Colonic mucosa (tissue), 4 donors: ENCODE results near the gene KRTAP2-4. TPM values are rescaled to one million over a fixed set of nuclear protein-coding genes. Genes with fewer than 3 reads are reported as not detected.
"Not testable (repeated sequence)": the region's sequence is repeated elsewhere in the genome, so short reads cannot be mapped to it uniquely, and the experiment has no call there.

Experiments used
- DNase-seq: peaks from one replicate; pipeline ENCODE4 v3.0.0-alpha.2; 2020
- H3K27ac ChIP-seq: fragments of 200-600 bp; one replicate; pipeline ENCODE4 v1.8.0; 2021
- H3K27me3 ChIP-seq: fragments of 200-600 bp; one replicate; pipeline ENCODE4 v1.8.0; 2021
- H3K36me3 ChIP-seq: fragments of 200-600 bp; one replicate; pipeline ENCODE4 v1.8.0; 2021
- H3K4me1 ChIP-seq: fragments of 200-600 bp; one replicate; pipeline ENCODE4 v1.8.0; 2021; ENCODE audit warnings: mild to moderate bottlenecking
- H3K4me3 ChIP-seq: fragments of 200-600 bp; one replicate; pipeline ENCODE4 v1.8.0; 2021
- H3K9ac ChIP-seq, 2 donors: one replicate each; pipeline ENCODE4 v1.7.0; 2013; ENCODE audit warnings: control low read depth in 2 of 2, low read depth in 2 of 2, low read length in 2 of 2
- H3K9me3 ChIP-seq: fragments of 200-600 bp; one replicate; pipeline ENCODE4 v1.8.0; 2021
- intact Hi-C: fragments of 100-400 bp; cut with DNase I; formaldehyde crosslinking; loops from one replicate; pipeline ENCODE4 v1.14.1; 2022
- total RNA-seq, 2 donors: library from RNA; stranded (reverse); fragmentation: NEBNext Ultra II Directional in 1 of 2; extraction: Animal tissue kit (Norgen Biotek cat#: 25700) in 1 of 2; gene quantifications; one replicate each; pipeline ENCODE4 v1.2.1, GENCODE V29; 2021
- TF ChIP-seq, protein P1 (sequence below): fragments of 200-600 bp; IDR thresholded peaks from one replicate; pipeline ENCODE4 v1.8.0; 2022; ENCODE audit warnings: antibody characterized with exemption, mild to moderate bottlenecking
- donor health status: healthy.
- donor health status: DM: no; HTN: no; CAD: no.
- donor health status: DM: no; HTN: no; CAD: no.

The KRTAP2-4 gene
- total RNA-seq, 2 donors from 2014 or later: not detected

DNA sequence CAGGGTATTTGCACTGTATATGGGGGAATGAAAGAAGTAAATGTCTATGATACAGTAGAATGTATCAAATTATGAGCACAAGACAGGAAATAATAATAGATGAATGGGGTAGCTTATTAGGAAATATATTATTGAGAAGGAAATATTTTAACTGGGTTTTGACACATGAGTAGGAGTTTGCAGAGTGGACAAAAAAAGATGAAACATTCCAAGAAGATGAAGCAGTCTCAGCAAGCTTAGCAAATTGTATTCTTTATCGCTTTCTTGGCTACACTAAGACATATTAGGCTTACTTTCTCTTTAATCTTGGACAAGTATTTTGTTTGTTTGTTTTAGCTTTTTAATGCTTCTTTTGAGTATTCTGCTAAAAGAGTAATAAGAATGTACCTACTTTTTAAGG is 38.2 kb upstream of the KRTAP2-4 start:
- intact Hi-C loops: no loop called here
- no peak overlapping the region for H3K4me3 ChIP-seq
- no peak for DNase-seq
- no peaks in the 10 kb centered on the region for H3K27me3 ChIP-seq
- H3K9me3 ChIP-seq: no peaks in the 10 kb centered on the region
- no peaks in the 10 kb centered on the region for H3K36me3 ChIP-seq
- no peak overlapping the region for H3K27ac ChIP-seq
- H3K4me1 ChIP-seq: no peaks in the 10 kb centered on the region
- H3K9ac ChIP-seq: no peak overlapping the region
- TF ChIP-seq, protein P1, sequence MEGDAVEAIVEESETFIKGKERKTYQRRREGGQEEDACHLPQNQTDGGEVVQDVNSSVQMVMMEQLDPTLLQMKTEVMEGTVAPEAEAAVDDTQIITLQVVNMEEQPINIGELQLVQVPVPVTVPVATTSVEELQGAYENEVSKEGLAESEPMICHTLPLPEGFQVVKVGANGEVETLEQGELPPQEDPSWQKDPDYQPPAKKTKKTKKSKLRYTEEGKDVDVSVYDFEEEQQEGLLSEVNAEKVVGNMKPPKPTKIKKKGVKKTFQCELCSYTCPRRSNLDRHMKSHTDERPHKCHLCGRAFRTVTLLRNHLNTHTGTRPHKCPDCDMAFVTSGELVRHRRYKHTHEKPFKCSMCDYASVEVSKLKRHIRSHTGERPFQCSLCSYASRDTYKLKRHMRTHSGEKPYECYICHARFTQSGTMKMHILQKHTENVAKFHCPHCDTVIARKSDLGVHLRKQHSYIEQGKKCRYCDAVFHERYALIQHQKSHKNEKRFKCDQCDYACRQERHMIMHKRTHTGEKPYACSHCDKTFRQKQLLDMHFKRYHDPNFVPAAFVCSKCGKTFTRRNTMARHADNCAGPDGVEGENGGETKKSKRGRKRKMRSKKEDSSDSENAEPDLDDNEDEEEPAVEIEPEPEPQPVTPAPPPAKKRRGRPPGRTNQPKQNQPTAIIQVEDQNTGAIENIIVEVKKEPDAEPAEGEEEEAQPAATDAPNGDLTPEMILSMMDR: no peak

GRCh38 chr17:41101586-41102259 is 36.0 kb upstream of the KRTAP2-4 start, which contains the start of gene KRTAP4-16:
Gene KRTAP4-16 (minus strand): TSS chr17:41102209. CDS start chr17:41102209, 0 bp downstream.
- TF ChIP-seq, protein P1: no peak
- Histone ChIP-seq H3K36me3 (no peaks in the 10 kb centered on the region), H3K9ac (no peak within 1 kb of the TSS), H3K27me3 (no peaks in the 10 kb centered on the region), H3K27ac (no peak within 1 kb of the TSS), H3K4me3 (no peak within 1 kb of the TSS), H3K9me3 (no peaks in the 10 kb centered on the region), H3K4me1 (no peaks in the 10 kb centered on the region)
- DNase-seq: no peak
- intact Hi-C loops: no loop called here

DNA sequence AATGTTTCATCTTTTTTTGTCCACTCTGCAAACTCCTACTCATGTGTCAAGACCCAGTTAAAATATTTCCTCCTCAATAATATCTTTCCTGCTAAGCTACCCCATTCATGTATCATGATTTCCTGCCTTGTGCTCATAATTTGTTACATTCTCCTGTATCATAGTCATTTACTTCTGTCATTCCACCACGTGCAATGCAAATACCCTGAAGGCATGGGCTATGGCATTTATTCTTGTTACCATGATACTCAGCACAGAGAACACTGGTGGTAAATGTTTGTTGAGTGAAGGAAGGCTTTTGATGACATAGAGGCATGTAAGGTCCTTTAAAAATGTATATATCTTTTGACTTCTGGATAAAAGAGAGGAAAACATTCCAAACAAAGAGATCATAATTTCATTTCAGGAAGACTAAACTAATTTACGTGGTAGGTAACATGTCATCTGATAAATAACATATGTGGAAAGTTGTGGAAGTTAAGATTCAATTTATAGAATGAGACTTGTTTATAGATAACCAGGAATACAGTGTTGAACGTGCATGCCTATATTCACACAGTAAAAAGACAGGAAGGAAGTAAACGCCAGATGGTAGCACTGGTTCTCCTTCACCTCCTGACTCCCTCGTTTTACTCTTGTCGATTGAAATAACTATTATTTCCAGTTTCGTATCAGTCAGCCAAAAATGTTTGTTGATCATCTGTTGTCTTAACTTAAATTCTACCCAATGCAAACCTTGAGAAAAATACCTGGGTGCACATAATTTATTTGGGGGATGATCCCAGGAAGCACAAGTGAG is 34.2 kb upstream of the KRTAP2-4 start:
- H3K9ac ChIP-seq, DNase-seq, H3K27me3 ChIP-seq, H3K9me3 ChIP-seq, H3K4me3 ChIP-seq, H3K36me3 ChIP-seq, H3K4me1 ChIP-seq, H3K27ac ChIP-seq, intact Hi-C loops: not testable (repeated sequence)

GRCh38 chr17:41098481-41098880 is 32.8 kb upstream of the KRTAP2-4 start:
- Histone ChIP-seq H3K36me3 (no peaks in the 10 kb centered on the region), H3K27ac (no peak overlapping the region), H3K9ac (no peak overlapping the region), H3K27me3 (no peaks in the 10 kb centered on the region), H3K4me3 (no peak overlapping the region), H3K4me1 (no peaks in the 10 kb centered on the region), H3K9me3 (no peaks in the 10 kb centered on the region)
- intact Hi-C loops: no loop called here
- no peak for DNase-seq
- TF ChIP-seq, protein P1: no peak

- Histone ChIP-seq H3K4me1 (no peaks in the 10 kb centered on the region), H3K36me3 (no peaks in the 10 kb centered on the region), H3K9me3 (no peaks in the 10 kb centered on the region), H3K9ac (no peak within 1 kb of the TSS), H3K27me3 (no peaks in the 10 kb centered on the region), H3K4me3 (no peak within 1 kb of the TSS), H3K27ac (no peak within 1 kb of the TSS)
- intact Hi-C loops: no loop called here
- TF ChIP-seq, protein P1: no peak
- no peak for DNase-seq
Measured at GRCh38 chr17:41098042-41098441, 32.4 kb upstream of the KRTAP2-4 start, which contains the start of gene KRTAP4-8. Gene KRTAP4-8 (minus strand): TSS chr17:41098142. CDS start chr17:41098084, 58 bp downstream.

GRCh38 chr17:41096055-41096454 is 30.4 kb upstream of the KRTAP2-4 start:
- intact Hi-C loops: no loop called here
- DNase-seq: no peak
- Histone ChIP-seq H3K9ac (no peak overlapping the region), H3K36me3 (no peaks in the 10 kb centered on the region), H3K4me1 (no peaks in the 10 kb centered on the region), H3K4me3 (no peak overlapping the region), H3K9me3 (no peaks in the 10 kb centered on the region), H3K27me3 (no peaks in the 10 kb centered on the region), H3K27ac (no peak overlapping the region)
- TF ChIP-seq, protein P1: no peak

DNA sequence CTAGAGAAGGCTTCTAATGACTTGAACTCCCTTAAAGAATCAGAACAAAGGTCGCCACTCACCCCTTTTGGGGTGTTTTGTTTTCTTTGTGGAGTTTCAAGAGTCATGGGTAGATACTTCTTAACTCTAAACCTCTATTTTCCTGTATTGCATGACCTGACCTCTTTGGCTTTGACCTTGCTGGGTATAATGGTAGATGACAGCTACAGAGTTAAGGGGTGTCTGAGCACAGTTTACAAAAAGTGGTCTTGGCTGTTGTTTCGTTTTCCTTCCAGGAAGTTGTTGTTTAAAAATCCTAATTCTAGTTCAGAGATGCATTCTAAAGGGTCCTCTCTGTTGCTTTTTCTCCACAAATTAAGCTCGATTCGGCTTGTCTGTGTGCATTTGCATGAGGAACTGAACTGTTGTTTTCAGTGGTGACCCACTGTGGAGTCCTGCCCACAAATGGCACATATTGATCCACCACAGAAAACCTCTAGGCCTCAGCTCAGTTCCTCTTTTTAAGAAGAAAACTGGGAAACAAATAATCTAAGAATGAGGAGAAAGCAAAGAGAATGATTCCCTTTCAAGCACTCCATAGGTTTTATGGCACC is 23.2 kb upstream of the KRTAP2-4 start:
- H3K4me3 ChIP-seq, DNase-seq, H3K36me3 ChIP-seq, H3K27ac ChIP-seq, H3K27me3 ChIP-seq, H3K4me1 ChIP-seq, H3K9ac ChIP-seq, intact Hi-C loops, H3K9me3 ChIP-seq: not testable (repeated sequence)
